GM23338 (cell line): ENCODE data around the gene ULBP3. TPM values are rescaled to one million over a fixed set of nuclear protein-coding genes. Genes with fewer than 3 reads are reported as not detected.

Experiments
- ATAC-seq: fragments of 200-7000 bp; cut with Tn5 transposase; 3 replicates; pipeline ENCODE4 v1.9.1; 2020
- DNase-seq: peaks from one replicate; pipeline ENCODE4 v3.0.0-alpha.2; 2015; ENCODE audit warnings: low spot score
- H2AFZ ChIP-seq: fragments of 200-600 bp; sonication (generic); 2 replicates; pipeline ENCODE4 v1.8.0; 2016; ENCODE audit warnings: antibody characterized with exemption, mild to moderate bottlenecking, moderate library complexity
- H3F3A ChIP-seq: fragments of 200-600 bp; sonication (generic); replicated peaks from 2 replicates; pipeline ENCODE4 v1.8.0; 2017; ENCODE audit warnings: antibody characterized with exemption, mixed run types, low read depth
- H3K27ac ChIP-seq: fragments of 200-600 bp; sonication (generic); 2 replicates; pipeline ENCODE4 v1.6.1; 2016; ENCODE audit warnings: low read depth
- H3K27me3 ChIP-seq: fragments of 200-600 bp; sonication (generic); 2 replicates; pipeline ENCODE4 v1.8.0; 2016; ENCODE audit warnings: mild to moderate bottlenecking, mixed run types, moderate library complexity; ENCODE audit not compliant: insufficient read depth
- H3K36me3 ChIP-seq: fragments of 200-600 bp; sonication (generic); 2 replicates; pipeline ENCODE4 v1.8.0; 2016; ENCODE audit warnings: mild to moderate bottlenecking; ENCODE audit not compliant: insufficient read depth
- H3K4me1 ChIP-seq: fragments of 200-600 bp; sonication (generic); 2 replicates; pipeline ENCODE4 v1.8.0; 2016; ENCODE audit warnings: mild to moderate bottlenecking, moderate library complexity; ENCODE audit not compliant: insufficient read depth
- H3K4me2 ChIP-seq: fragments of 200-600 bp; sonication (generic); 2 replicates; pipeline ENCODE4 v1.7.1; 2017; ENCODE audit warnings: mixed run types
- H3K4me3 ChIP-seq: fragments of 200-600 bp; sonication (generic); 2 replicates; pipeline ENCODE4 v1.6.1; 2016; ENCODE audit warnings: mixed run types
- H3K79me2 ChIP-seq: fragments of 200-600 bp; sonication (generic); replicated peaks from 2 replicates; pipeline ENCODE4 v1.8.0; 2017; ENCODE audit warnings: mild to moderate bottlenecking; ENCODE audit not compliant: insufficient read depth
- H3K9me2 ChIP-seq: fragments of 200-600 bp; sonication (generic); 2 replicates; pipeline ENCODE4 v1.8.0; 2017; ENCODE audit not compliant: insufficient read depth
- H4K20me1 ChIP-seq: fragments of 200-600 bp; sonication (generic); replicated peaks from 2 replicates; pipeline ENCODE4 v1.8.0; 2017; ENCODE audit warnings: mild to moderate bottlenecking; ENCODE audit not compliant: insufficient read depth
- H3K27ac Mint-ChIP-seq: 2 replicates; pipeline ENCODE4 v1.8.0; 2020; ENCODE audit warnings: inconsistent platforms, mild to moderate bottlenecking, moderate library complexity, mixed read lengths
- H3K27me3 Mint-ChIP-seq: 3 replicates; pipeline ENCODE4 v1.8.0; 2022; ENCODE audit warnings: low read depth, mild to moderate bottlenecking, moderate library complexity, mixed read lengths, inconsistent platforms; ENCODE audit not compliant: insufficient read depth, poor library complexity
- H3K36me3 Mint-ChIP-seq: 3 replicates; pipeline ENCODE4 v1.8.0; 2021; ENCODE audit warnings: low read depth, mild to moderate bottlenecking, inconsistent platforms, moderate library complexity, mixed read lengths
- H3K4me1 Mint-ChIP-seq: 3 replicates; pipeline ENCODE4 v1.8.0; 2020; ENCODE audit warnings: mild to moderate bottlenecking, inconsistent platforms, mixed read lengths
- H3K4me3 Mint-ChIP-seq: 3 replicates; pipeline ENCODE4 v1.8.0; 2021; ENCODE audit warnings: moderate library complexity, mild to moderate bottlenecking, inconsistent platforms, mixed read lengths
- H3K9me3 Mint-ChIP-seq: 3 replicates; pipeline ENCODE4 v1.8.0; 2020; ENCODE audit warnings: moderate library complexity, mild to moderate bottlenecking, inconsistent platforms, mixed read lengths
- CREB1 ChIP-seq: fragments of 250-450 bp; sonication (Bioruptor Pico); IDR thresholded peaks from 2 replicates; pipeline ENCODE4 v1.5.0; 2020; ENCODE audit warnings: low read depth, mild to moderate bottlenecking, moderate library complexity
- EZH2 ChIP-seq: fragments of 200-600 bp; sonication (generic); IDR thresholded peaks from one replicate; pipeline ENCODE4 v1.8.0; 2017; ENCODE audit warnings: antibody characterized with exemption, mild to moderate bottlenecking, low read depth; ENCODE audit not compliant: unreplicated experiment
- EZH2phosphoT487 ChIP-seq: fragments of 200-600 bp; sonication (generic); IDR thresholded peaks from one replicate; pipeline ENCODE4 v1.8.1; 2018; ENCODE audit warnings: antibody characterized with exemption; ENCODE audit not compliant: unreplicated experiment
- JUNB ChIP-seq: IDR thresholded peaks from one replicate; pipeline ENCODE4 v1.6.1; 2016; ENCODE audit warnings: antibody characterized with exemption; ENCODE audit not compliant: unreplicated experiment
- POLR2AphosphoS5 ChIP-seq: IDR thresholded peaks from 2 replicates; pipeline ENCODE4 v1.6.1; 2016; ENCODE audit warnings: antibody characterized with exemption, low read depth
- ZNF331 ChIP-seq: fragments of 250-450 bp; sonication (Bioruptor Pico); IDR thresholded peaks from 2 replicates; pipeline ENCODE4 v1.5.0; 2020; ENCODE audit warnings: low read depth, mild to moderate bottlenecking, moderate library complexity
- ZNF462 ChIP-seq: fragments of 250-450 bp; sonication (Bioruptor Pico); IDR thresholded peaks from 2 replicates; pipeline ENCODE4 v1.5.0; 2020; ENCODE audit warnings: mild to moderate bottlenecking, moderate library complexity
- polyA plus RNA-seq: library from polyadenylated mRNA; unstranded; fragments of >200 nt; fragmentation: Nextera tagmentation; extraction: Ambion mirVana; gene quantifications from 2 replicates; pipeline ENCODE4 v1.2.1, GENCODE V29; 2016
- total RNA-seq: library from RNA; depleted of rRNA; stranded (reverse); fragments of >200 nt; shearing (Covaris generic); gene quantifications from 2 replicates; pipeline ENCODE4 v1.2.3, GENCODE V29; 2014

Gene ULBP3
- total and polyA plus RNA-seq, 2 experiments from 2014 or later = 0.60 to 4.2 TPM

GRCh38 chr6:150036081-150036480 is 32.8 kb downstream of the ULBP3 start:
- TF ChIP-seq EZH2phosphoT487 (no peak), JUNB (no peak), ZNF462 (no peak), POLR2AphosphoS5 (no peak), ZNF331 (CRISPR knock-in tag) (no peak)
- H2AFZ ChIP-seq = no peak overlapping the region
- no peaks in the 10 kb centered on the region for H4K20me1 ChIP-seq
- DNase-seq (no peak), ATAC-seq (no peak)
- H3K4me1 Mint-ChIP-seq = peaks cover 10% of the 10 kb centered on the region
- no peak overlapping the region for H3K4me2 ChIP-seq
- no peaks in the 10 kb centered on the region for H3F3A ChIP-seq
- H3K4me1 ChIP-seq = peaks cover 9% of the 10 kb centered on the region; the same call in 1 of the 2 replicates
- no peak overlapping the region for H3K27ac ChIP-seq
- H3K27me3 ChIP-seq = peaks cover 87% of the 10 kb centered on the region
- no peak overlapping the region for H3K4me3 Mint-ChIP-seq
- H3K27ac Mint-ChIP-seq = no peak overlapping the region
- H3K79me2 ChIP-seq = no peaks in the 10 kb centered on the region
- no peaks in the 10 kb centered on the region for H3K36me3 ChIP-seq
- H3K36me3 Mint-ChIP-seq = no peaks in the 10 kb centered on the region; the same call in 2 of the 3 replicates
- H3K9me3 Mint-ChIP-seq = no peaks in the 10 kb centered on the region; the same call in 2 of the 3 replicates
- no peaks in the 10 kb centered on the region for H3K9me2 ChIP-seq
- no peak overlapping the region for H3K4me3 ChIP-seq
- H3K27me3 Mint-ChIP-seq = peaks cover 62% of the 10 kb centered on the region

GRCh38 chr6:150033207-150033771 is 35.6 kb downstream of the ULBP3 start:
- Histone ChIP-seq H3K9me2 (no peaks in the 10 kb centered on the region), H2AFZ (no peak overlapping the region), H4K20me1 (no peaks in the 10 kb centered on the region), H3K27ac (no peak overlapping the region), H3K4me3 (no peak overlapping the region), H3K4me2 (no peak overlapping the region), H3K27me3 (peaks cover 67% of the 10 kb centered on the region), H3K79me2 (no peaks in the 10 kb centered on the region), H3F3A (no peaks in the 10 kb centered on the region), H3K4me1 (peaks cover 9% of the 10 kb centered on the region; the same call in 1 of the 2 replicates), H3K36me3 (no peaks in the 10 kb centered on the region)
- Mint-ChIP-seq H3K36me3 (no peaks in the 10 kb centered on the region; the same call in 2 of the 3 replicates), H3K4me3 (no peak overlapping the region), H3K9me3 (no peaks in the 10 kb centered on the region; the same call in 2 of the 3 replicates), H3K27me3 (peaks cover 42% of the 10 kb centered on the region), H3K4me1 (peaks cover 17% of the 10 kb centered on the region), H3K27ac (no peak overlapping the region)
- ATAC-seq = no peak
- DNase-seq = no peak
- no peak for TF ChIP-seq CREB1 (CRISPR knock-in tag)
- no peak for TF ChIP-seq EZH2
